NCI-H2029 (cell line): ENCODE results near the gene ABCC4.

Source experiments
- DNase-seq: peaks from one replicate; lab custom pipeline; 2025; lab: John Stamatoyannopoulos, UW

The ABCC4 gene

GRCh38 chr13:95155504-95155903 lies 145.7 kb downstream of the ABCC4 start:
- DNase-seq = no peak

DNA sequence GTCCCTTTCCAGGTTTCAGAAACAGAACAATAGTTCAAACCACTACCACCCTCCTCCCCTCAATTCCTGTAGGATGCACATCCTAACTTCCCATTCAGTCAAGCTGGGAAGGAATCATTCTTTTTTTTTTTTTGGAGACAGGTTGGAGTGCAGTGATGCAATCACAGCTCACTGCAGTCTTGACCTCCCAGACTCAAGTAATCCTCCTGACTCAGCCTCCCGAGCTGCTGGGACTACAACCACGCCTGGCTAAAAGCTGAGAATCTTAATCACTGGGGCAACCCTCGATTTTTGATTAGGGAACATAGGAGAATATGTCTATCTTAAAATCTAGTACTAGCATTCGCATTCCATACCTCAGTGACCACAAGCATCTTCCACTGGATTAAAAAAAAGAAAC lies 146.2 kb downstream of the ABCC4 start:
- DNase-seq = no peak

DNA sequence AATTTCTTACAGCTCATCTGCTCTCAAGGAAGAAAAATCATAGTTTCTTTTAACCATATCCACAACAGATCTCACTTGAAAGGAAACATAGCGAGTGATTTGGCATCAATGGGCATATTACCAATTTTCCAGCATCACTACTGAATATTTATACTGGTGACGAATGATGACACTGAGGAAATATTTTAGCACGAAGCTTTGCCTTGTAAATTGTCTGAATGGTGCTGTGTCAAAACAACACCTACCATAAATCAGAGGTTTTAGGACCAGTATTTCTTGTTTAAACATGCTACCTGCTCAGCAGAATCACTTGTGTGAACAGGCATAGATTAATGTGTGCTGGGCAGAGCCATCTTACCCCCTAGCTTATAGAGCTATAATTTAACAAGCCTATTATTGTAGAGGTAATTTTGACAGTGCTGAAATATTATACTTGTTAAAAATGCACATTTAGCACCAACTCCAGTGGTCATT lies 146.8 kb downstream of the ABCC4 start:
- DNase-seq = no peak

GRCh38 chr13:95153647-95154412 lies 147.4 kb downstream of the ABCC4 start:
- DNase-seq = no peak

GRCh38 chr13:95151942-95152587 lies 149.2 kb downstream of the ABCC4 start:
- DNase-seq = no peak

DNA sequence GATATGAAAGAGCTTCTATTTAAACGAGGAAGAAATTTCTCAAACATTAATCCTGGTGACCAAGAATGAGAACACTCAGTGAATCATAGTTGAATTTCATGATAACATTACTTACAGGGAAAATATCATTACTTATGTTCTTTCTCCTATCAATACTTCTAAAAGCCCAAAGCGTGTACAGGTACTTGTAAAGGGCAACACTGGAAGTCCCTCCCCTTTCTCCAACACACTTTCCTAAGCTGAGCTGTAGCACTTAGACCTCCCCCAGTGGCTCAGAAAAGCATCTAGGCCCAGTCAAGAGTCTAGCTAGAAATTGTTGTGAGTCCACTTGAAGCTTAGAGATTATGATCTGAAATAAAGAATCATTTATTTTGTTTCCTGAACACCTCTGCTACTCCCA lies 150.7 kb downstream of the ABCC4 start:
- DNase-seq = no peak

DNA sequence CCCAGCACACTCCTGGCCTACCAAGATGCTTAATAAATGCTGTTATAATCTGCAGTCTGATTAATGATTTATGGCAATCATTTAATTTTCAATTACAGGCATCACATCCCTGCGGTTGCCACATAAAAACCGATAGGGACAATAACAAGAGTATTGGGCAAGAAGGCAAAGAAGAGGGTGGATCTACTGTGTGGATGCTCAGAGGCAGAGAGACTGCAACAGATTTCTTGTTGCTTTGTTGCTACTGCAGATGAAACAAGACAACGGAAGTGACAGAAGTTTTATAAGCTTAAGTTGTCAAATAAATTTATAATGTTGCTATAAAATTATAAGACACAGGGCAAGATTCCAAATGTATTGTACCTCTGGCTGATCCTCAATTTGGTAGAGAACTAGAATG lies 154.8 kb downstream of the ABCC4 start:
- DNase-seq = no peak

- no peak for DNase-seq
Measured at GRCh38 chr13:95145587-95145986, 155.7 kb downstream of the ABCC4 start.

DNA sequence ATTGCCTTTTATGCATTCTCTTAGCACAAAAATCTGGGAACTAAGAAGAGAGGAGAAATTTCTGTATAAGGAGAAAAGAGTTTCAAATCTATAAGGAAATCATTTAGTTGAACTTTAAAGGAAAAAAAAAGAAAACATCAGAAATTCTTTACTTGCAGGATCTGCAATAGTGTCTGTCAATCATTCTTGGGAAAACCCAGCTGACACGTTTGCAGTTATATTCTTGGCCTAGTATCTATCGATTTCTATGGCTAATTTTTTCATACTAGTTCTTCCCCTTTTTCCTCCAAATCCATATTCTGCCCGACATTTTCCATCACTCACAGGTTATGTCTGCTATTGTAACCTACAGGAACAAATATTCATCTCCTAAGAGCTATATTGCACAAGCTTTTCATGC lies 160.7 kb downstream of the ABCC4 start:
- DNase-seq = no peak

DNA sequence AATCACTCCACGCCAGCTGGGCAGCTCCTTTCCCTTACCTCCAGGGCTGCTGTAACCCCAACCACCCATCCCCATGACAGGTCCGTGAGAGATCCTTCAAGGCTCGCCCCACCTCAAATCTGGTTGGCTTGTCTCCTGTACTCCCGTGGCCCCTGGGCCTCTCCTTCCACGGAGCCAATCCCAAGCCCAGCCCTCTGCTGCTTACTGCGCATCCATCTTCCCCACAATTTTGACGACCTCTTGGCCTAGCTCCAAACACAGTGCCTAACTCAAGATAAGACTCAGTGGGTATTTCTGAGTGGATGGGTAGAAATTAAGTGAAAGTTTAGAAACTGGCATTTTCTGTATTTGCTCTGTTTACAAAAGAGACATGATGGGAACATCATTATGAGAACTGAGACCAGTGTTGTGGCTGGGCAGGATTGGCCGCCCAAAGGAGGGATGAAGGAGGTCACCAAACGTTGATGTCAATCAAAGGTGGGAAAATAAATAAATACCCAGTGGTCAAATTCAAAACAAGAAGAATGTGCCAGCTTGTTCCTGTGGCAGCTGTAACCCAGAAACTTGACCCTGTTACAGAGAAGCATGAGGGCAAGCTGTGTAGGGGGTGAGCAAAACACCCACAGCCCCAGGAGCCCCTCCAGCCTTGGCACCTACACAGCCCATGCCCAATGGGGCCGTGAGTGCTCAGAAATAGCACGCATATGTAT lies 162.2 kb downstream of the ABCC4 start:
- DNase-seq = no peak

DNA sequence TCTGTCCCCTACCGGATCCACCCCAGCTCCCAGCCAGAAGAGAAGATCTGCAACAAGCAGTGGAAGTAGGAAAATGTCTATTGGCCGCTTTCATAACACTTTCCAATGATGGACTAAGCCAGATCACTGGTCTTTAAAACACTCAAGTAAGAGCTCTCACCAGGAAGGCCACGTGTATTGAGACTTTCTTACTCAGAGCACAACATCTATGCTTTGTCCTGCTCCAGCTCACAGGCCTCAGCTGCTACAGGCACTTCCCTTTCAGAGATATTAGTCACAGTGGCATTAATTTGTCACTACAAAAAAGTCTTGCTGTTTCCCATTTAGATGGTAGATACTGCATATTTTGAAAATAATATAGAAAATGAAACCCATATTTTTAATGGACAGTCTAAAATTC lies 164.2 kb downstream of the ABCC4 start:
- DNase-seq = no peak

GRCh38 chr13:95136638-95137037 lies 164.6 kb downstream of the ABCC4 start:
- DNase-seq = no peak

DNA sequence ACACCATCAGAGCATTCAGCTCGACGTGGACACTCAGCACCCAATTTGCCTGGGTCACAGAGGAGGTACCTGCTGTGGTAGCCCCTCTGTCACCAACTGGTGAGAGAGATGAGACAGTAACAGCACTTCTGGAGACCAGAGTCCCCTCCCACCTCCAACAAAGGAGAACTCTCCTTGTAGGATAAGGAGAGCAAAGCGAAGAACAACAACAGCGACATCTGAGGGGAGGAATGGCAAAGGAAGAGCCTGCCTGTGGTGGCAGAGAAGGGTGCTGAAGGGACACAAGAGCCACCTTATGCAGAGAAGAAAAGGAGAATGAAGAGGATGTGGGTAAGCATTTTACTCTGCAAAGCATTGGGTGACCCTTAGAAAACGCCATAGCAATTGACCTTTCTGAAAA lies 167.8 kb downstream of the ABCC4 start:
- DNase-seq = no peak

DNA sequence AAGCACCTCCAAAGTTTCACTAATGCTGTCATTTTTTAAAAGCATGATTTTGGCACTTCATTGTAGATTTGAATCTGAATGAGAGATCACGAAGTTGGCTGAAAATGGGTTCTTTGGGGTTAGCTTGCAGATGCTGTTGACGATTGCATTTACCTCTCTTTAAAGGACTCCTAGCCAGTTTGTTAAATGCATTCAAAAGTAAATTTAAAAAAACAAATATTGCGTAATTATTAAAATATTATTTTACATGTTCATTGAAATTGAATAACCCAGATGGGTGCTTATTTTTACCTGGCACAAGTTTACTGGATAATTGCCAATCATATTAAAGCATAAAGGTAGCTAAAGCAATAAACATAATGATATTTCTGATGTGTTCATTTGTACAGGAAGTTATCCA lies 172.2 kb downstream of the ABCC4 start:
- DNase-seq = no peak

- DNase-seq = no peak
Measured at GRCh38 chr13:95128045-95128643, 173.1 kb downstream of the ABCC4 start.

DNA sequence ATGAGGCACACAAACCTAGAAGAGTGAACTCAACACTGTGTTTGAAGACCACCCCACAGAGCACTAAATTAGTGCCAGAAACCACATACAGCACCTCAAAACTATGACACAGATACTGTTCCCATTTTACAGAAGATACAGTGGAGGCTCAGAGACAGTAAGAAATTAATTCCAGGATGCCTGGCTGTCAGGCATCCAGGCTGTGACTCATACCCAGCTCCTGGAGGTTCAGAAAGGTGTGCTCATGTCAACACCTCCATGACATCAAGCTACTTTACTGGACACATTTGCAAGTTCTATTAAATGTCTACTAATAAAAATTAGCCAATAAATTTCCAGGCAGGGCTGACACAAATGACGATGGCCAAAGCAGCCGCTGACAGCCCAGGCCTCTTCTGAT lies 176.3 kb downstream of the ABCC4 start:
- no peak for DNase-seq

- DNase-seq = no peak
Measured at GRCh38 chr13:95123726-95124125, 177.5 kb downstream of the ABCC4 start.

DNA sequence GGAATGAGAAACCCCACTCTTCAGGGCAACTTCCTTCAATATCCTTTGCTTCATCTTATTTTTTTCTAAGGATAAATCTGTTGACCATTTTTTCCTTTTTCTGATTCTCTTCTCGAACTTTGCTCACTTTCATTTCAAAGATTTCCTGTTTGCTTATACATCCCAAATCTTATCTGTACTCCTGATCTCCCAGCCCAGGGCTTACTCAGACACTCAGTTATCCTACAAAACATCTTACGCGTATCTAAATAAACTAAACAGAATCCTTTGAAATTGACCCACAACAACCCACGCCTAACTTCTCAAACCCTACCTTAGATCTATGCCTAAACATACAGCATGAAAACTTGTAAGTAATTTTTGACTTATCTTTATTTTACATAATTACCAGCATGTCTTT lies 179.2 kb downstream of the ABCC4 start:
- DNase-seq = no peak

- DNase-seq = no peak
Measured at GRCh38 chr13:95121516-95121915, 179.7 kb downstream of the ABCC4 start.

GRCh38 chr13:95120650-95121049 lies 180.6 kb downstream of the ABCC4 start:
- DNase-seq = no peak

- no peak for DNase-seq
Measured at GRCh38 chr13:95118541-95119324, 182.5 kb downstream of the ABCC4 start.

DNA sequence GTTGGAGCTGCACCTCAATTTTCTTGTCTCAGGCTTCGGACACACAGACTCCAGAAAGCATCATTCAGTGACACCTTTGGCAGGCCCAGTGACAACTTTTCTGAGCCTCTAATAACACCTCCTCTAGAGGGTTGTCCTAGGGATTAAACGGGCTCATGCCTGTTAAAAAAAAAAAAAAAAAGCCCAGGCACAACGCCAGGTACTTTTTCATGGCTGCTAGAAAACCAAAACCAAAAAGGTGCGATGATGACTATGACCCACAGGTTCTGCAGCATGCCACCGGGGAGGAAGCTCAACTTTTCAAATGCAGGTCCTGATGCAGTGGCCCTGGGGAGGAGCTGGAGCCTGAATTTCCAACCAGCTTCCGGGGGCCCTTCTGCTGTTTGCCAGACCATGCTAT lies 184.2 kb downstream of the ABCC4 start:
- DNase-seq = no peak
